Neural cell (in vitro differentiated cells): ENCODE results near the gene MTRF1L.

Experiments
- EP300 ChIP-seq: fragments of 450-650 bp; conservative IDR thresholded peaks from 2 replicates; pipeline ENCODE4 v1.6.1; 2014; ENCODE audit warnings: antibody characterized with exemption, mild to moderate bottlenecking, moderate library complexity; ENCODE audit not compliant: poor library complexity, severe bottlenecking
- EZH2 ChIP-seq: fragments of 200-600, 300-800 bp; shearing (Covaris generic), sonication (generic); IDR thresholded peaks from 2 replicates; pipeline ENCODE4 v1.6.1; 2014; ENCODE audit warnings: antibody characterized with exemption, low read length, borderline replicate concordance, mild to moderate bottlenecking; ENCODE audit not compliant: insufficient read depth, poor library complexity, severe bottlenecking
- POLR2AphosphoS5 ChIP-seq: IDR thresholded peaks from 2 replicates; pipeline ENCODE4 v1.6.1; 2012
- RAD21 ChIP-seq: fragments of 450-650 bp; conservative IDR thresholded peaks from 2 replicates; pipeline ENCODE4 v1.6.1; 2014; ENCODE audit warnings: antibody characterized with exemption, mild to moderate bottlenecking, moderate library complexity
- TF ChIP-seq, protein P1 (sequence below): fragments of 450-650 bp; IDR thresholded peaks from 2 replicates; pipeline ENCODE4 v1.5.1; 2014; ENCODE audit warnings: antibody characterized with exemption, mild to moderate bottlenecking, moderate library complexity; ENCODE audit not compliant: poor library complexity, severe bottlenecking

DNA sequence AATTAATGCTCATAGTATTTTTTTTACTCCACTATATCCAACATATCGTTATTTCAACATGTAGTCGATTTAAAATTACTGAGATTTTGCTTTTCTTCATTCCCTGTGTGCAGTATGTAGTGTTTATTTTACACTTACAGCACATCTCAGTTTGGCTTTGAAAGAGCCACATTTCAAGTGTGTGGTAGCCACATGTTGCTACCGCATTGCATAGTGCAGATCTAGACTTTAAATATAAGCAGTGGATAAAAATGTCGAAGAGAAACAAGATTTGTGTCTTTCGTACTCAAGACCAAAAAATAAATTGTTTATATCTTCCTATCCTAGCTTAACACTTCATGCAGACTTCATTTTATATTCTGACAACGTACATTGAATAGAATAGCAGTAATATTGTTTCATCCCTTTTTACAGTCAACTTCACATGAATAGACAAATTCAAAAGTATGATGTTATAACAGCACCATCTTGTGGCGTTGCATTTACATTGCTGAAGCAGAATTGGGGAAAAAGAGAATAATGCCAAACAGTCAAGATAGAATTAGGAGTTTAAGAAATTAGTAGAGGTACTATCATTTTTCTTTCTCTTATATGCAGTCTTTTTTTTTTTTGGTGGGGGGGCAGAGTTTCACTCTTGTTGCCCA, 49.5 kb downstream of the MTRF1L start:
- TF ChIP-seq POLR2AphosphoS5 (no peak), EZH2 (no peak), RAD21 (peak; percentile 78), EP300 (no peak)
- TF ChIP-seq, protein P1, sequence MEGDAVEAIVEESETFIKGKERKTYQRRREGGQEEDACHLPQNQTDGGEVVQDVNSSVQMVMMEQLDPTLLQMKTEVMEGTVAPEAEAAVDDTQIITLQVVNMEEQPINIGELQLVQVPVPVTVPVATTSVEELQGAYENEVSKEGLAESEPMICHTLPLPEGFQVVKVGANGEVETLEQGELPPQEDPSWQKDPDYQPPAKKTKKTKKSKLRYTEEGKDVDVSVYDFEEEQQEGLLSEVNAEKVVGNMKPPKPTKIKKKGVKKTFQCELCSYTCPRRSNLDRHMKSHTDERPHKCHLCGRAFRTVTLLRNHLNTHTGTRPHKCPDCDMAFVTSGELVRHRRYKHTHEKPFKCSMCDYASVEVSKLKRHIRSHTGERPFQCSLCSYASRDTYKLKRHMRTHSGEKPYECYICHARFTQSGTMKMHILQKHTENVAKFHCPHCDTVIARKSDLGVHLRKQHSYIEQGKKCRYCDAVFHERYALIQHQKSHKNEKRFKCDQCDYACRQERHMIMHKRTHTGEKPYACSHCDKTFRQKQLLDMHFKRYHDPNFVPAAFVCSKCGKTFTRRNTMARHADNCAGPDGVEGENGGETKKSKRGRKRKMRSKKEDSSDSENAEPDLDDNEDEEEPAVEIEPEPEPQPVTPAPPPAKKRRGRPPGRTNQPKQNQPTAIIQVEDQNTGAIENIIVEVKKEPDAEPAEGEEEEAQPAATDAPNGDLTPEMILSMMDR: peak; percentile 77
